ENCODE results near the gene SLC35F1.

Gene SLC35F1

DNA sequence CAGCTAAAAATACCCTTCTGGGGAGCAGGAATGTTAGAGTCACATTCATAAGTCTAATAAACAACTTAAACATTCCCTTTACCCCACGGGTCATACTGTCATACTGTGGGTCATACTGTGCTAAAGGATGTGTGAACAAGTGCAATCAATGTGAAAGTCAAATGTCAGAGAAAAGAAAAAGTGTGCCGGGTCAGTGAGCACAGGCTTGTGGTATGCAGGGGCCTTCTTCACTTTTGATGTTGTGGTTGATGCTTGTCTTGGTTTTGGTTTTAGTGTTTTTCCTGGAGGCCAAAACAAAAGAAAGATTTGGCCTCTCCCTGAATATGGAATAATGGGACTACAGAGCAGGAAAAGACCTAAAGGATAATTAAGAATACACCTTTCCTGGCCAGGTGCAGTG lies 373.1 kb downstream of the SLC35F1 start:
- TF ChIP-seq, protein P1, sequence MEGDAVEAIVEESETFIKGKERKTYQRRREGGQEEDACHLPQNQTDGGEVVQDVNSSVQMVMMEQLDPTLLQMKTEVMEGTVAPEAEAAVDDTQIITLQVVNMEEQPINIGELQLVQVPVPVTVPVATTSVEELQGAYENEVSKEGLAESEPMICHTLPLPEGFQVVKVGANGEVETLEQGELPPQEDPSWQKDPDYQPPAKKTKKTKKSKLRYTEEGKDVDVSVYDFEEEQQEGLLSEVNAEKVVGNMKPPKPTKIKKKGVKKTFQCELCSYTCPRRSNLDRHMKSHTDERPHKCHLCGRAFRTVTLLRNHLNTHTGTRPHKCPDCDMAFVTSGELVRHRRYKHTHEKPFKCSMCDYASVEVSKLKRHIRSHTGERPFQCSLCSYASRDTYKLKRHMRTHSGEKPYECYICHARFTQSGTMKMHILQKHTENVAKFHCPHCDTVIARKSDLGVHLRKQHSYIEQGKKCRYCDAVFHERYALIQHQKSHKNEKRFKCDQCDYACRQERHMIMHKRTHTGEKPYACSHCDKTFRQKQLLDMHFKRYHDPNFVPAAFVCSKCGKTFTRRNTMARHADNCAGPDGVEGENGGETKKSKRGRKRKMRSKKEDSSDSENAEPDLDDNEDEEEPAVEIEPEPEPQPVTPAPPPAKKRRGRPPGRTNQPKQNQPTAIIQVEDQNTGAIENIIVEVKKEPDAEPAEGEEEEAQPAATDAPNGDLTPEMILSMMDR (IDR thresholded peaks at IDR 0.05; ENCODE audit: low read depth, low read length) = no peak
- no peaks in the 10 kb centered on the region for H3K36me3 ChIP-seq
- H3K9me3 ChIP-seq = no peaks in the 10 kb centered on the region
- H3K4me1 ChIP-seq = peaks cover 6% of the 10 kb centered on the region; the same call in 1 of the 2 replicates
- DNase-seq = no peak
- no peak overlapping the region for H3K4me3 ChIP-seq (ENCODE audit: low read depth, low read length)
- H3K27me3 ChIP-seq = no peaks in the 10 kb centered on the region

DNA sequence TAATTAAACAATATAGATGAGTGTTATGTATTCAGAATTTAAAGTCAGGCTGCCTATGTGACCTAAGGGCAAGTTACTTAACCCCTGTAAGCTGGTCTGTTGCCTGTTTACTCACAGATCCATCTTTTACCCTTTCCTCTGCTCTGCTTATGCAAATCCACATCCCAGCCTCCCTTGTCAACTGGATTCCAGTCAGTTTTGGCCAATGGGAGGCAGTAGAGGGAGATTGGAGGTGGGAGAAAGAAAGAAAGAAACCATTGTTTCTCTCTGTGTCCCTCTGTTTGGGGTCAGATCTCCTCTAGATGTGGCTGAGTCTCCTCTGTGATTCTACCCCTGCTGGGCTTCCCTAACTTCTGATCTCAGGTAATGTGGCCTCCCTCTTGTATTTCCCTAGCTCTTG lies 374.2 kb downstream of the SLC35F1 start:
- DNase-seq = no peak
- no peak overlapping the region for H3K4me3 ChIP-seq (ENCODE audit: low read depth, low read length)
- no peaks in the 10 kb centered on the region for H3K27me3 ChIP-seq
- no peaks in the 10 kb centered on the region for H3K36me3 ChIP-seq
- TF ChIP-seq, protein P1 (IDR thresholded peaks at IDR 0.05; ENCODE audit: low read depth, low read length) = peak; percentile 29; the same call in 1 of the 2 replicates
- no peaks in the 10 kb centered on the region for H3K9me3 ChIP-seq
- peaks cover 6% of the 10 kb centered on the region; the same call in 1 of the 2 replicates for H3K4me1 ChIP-seq

DNA sequence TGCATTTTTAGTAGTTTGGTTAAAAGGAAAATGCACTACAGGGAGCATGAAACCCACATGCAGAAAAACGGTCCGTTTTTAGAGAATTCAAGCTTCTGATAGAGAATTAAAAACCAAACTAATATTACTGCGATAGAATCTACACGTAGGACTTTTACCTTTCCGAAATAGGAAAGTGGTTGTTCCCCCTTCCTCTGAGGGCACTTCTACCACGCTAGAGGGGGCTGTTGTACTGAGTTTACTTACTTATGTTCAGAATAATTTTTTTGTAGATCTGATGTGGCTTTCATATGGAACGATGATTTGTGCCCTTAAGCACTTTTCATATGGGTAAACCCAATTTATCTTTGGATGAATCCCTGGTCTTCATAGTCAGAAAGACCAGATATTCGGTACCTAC lies 376.7 kb downstream of the SLC35F1 start:
- Histone ChIP-seq H3K36me3 (no peaks in the 10 kb centered on the region), H3K9me3 (no peaks in the 10 kb centered on the region), H3K4me1 (no peaks in the 10 kb centered on the region; the same call in 1 of the 2 replicates), H3K4me3 (ENCODE audit: low read depth, low read length) (no peak overlapping the region), H3K27me3 (no peaks in the 10 kb centered on the region)
- TF ChIP-seq, protein P1 (IDR thresholded peaks at IDR 0.05; ENCODE audit: low read depth, low read length) = peak; percentile 88
- peak; percentile 72 for DNase-seq

DNA sequence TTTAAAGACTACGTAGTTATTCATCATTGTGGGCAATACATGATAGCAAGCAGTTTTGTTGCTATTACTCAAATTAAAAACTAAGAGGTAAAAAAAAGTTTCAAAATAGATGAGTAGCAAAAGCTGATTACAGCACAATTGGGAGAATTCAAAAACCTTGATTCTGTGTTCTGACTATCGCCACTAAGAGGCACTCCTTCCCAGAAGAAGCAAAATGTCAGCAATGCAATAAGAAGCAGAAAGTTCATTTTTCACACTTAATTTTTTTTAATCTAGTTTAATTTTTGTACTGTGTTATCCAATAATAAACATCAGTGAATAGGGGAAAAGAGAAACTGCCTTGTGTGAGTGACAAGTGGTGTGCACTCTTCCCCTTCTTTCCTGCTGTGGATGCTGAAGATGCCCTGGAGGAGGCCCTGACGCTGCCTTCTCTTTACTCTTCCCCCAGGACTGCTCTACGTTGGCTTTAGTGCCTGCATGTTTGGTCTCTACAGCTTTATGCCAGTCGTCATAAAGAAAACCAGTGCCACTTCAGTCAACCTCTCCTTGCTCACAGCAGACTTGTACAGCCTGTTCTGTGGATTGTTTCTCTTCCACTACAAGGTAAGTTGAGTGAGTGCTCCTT lies 377.8 kb downstream of the SLC35F1 start:
- DNase-seq = no peak
- H3K27me3 ChIP-seq = no peaks in the 10 kb centered on the region

DNA sequence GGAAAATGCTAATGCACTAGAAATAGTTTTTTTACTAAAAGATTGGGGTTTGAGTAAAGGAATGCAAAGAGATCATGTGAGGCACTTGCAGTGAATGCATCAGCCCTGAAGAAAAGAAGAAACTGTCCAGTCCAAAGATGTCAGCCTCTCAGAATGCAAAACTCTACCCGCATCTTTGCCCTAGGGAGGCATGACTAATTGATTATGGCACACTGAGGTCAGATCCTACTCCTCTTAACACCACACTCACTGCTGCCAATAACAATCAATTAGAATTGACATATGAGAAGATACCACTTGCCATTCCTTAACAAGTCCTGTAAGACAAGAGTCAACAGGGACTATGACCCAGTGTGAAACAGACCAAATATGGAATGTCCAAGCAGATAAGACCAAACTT lies 378.7 kb downstream of the SLC35F1 start:
- Histone ChIP-seq H3K27me3 (no peaks in the 10 kb centered on the region), H3K4me1 (no peaks in the 10 kb centered on the region; the same call in 1 of the 2 replicates), H3K36me3 (no peaks in the 10 kb centered on the region), H3K9me3 (no peaks in the 10 kb centered on the region), H3K4me3 (ENCODE audit: low read depth, low read length) (no peak overlapping the region)
- TF ChIP-seq, protein P1 (IDR thresholded peaks at IDR 0.05; ENCODE audit: low read depth, low read length) = no peak
- no peak for DNase-seq

More for the DNA sequence above, 377.8 kb downstream of the SLC35F1 start:
- no peaks in the 10 kb centered on the region; the same call in 1 of the 2 replicates for H3K4me1 ChIP-seq
- no peaks in the 10 kb centered on the region for H3K36me3 ChIP-seq
- TF ChIP-seq, protein P1 (IDR thresholded peaks at IDR 0.05; ENCODE audit: low read depth, low read length) = peak; percentile 52
- H3K4me3 ChIP-seq (ENCODE audit: low read depth, low read length) = no peak overlapping the region
- no peaks in the 10 kb centered on the region for H3K9me3 ChIP-seq

DNA sequence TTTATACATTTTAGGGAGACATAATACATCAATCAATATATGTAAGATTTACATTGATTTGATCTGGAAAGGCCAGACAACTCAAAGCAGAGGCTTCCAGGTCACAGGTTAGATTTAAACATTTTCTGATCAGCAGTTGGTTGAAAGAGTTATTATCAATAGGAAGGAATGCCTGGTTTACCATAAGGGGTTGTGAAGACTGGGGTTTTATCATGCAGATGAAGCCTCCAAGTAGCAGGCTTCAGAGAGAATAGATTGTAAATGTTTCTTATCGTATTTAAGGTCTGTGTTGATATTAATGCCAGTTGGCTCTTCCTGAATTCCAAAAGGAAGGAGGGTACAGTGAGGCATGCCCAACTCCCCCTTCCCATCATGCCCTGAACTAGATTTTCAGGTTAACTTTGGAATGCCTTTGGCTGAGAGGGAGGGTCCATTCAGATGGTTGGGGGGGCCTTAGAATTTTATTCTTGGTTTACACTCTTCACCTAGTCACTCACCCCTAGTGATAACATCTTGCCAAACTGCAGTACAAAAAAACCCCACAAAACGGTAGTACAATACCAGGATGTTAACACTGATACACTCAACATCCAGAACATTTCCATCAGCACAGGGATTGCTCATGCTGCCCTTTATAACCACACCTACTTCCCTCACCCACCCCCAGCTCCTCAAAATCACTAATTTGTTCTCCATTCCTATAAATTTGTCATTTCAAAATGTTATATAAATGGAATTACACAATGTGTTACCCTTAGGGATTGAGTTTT lies 381.5 kb downstream of the SLC35F1 start:
- H3K4me1 ChIP-seq = no peaks in the 10 kb centered on the region; the same call in 1 of the 2 replicates
- no peaks in the 10 kb centered on the region for H3K27me3 ChIP-seq
- DNase-seq = no peak
- TF ChIP-seq, protein P1 (IDR thresholded peaks at IDR 0.05; ENCODE audit: low read depth, low read length) = 0 out of 2 replicates have a peak, but pooled peaks have one; percentile 5
- no peaks in the 10 kb centered on the region for H3K9me3 ChIP-seq
- no peaks in the 10 kb centered on the region for H3K36me3 ChIP-seq
- no peak overlapping the region for H3K4me3 ChIP-seq (ENCODE audit: low read depth, low read length)
